GM18511 (cell line): ENCODE data around the gene EPC2.

Experiments
- ATAC-seq: cut with Tn5 transposase; IDR thresholded peaks from one replicate; pipeline ENCODE4 v1.9.1; 2021; ENCODE audit warnings: mild to moderate bottlenecking, moderate library complexity; ENCODE audit not compliant: unreplicated experiment

The EPC2 gene

DNA sequence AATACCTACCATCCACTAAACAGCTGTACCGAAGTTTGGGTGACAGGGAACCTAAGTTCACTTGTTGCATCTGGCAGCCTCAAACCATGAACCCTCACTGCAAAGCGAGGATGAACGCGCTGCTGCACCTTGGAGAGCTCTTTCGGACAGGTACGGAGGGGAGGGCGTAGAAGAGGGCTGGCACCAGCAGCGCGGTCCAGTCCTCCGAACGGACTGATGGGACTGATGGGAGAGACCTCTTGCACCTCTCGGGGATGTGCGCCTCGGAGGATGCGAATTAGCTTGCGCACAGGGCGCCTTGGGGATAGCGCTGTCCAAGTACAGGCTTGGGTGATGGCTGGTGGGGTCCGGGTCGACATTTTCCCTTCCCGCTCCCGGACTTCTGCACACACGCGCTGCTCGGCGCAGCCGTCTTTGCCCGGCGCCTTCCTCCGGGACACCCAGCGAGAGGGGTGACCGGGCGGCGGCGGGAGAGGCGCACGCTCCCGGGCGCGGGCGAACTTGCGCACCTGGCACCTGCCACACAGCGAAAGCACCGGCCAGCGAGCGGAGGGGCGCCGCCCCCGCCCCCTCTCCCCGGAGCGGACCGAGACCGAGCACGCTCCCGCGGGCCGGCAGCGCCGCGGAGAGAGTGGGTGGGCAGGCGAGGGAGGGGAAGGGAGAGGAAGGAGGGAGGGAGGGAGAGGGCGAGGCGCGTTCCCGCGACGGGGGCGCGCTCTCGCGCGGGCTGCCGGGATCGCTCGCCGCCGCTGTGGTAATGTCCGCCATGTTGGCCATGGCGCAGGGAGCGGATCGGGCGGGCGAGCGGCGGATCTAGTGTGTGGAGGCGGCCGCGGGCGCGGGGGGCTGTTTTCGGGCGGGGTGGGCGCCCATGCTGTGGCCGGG, at the start of gene EPC2:
EPC2 (plus strand) TSS at position 754 of the 885 bp plus-strand sequence. CDS start 267 bp downstream, outside the sequence.
- peak; percentile 65 for ATAC-seq

DNA sequence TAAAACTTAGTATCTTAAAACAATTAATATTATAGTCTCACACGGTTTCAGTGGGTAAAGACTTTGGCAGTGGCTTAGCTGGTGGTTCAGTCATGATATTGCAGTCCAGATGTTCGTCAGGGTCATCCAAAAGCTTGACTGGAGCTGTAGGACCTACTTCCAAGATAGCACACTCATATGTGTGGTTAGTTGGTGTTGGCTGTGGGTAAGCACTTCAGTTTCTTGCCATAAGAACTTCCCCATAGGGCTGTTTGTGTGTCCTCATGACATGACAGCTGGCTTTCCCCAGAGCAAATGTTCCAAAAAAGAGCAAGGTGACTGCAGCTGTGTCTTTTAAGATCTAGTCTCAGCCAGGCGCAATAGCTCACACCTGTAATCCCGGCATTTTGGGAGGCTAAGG, 48.5 kb upstream of the EPC2 start:
- no peak for ATAC-seq

GRCh38 chr2:148599109-148599991, 45.2 kb upstream of the EPC2 start:
- ATAC-seq: no peak

DNA sequence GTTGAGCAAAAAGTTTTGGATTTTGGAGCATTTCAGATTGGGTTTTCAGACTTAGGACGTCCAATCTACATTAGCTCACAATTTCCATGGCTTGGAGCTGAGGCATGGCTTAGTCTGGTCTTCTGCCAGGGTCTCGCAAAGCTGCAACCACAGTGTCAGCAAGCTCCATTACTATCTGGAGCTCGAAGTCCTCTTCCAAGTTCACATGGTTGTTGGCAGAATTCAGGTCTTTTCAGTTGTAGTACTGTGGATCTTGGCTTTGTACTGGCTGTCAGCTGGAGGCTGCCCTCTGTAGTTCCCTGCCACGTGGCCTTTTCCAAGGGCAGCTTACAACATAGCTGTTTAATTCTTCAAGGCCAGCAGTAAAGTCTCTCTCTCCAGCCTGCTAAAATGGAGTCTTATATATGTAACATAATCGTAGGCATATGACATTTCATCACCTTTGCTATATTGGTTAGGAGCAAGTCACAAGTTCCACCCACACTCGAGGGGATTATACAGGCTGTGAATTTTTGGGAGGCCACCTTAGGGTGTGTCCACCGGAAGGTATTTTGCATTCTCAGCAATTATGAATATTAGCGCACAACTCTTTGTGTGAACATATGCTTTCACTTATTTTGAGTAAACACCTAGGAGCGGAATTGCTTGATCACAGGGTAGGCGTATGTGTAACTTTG, 41.5 kb upstream of the EPC2 start:
- ATAC-seq: no peak

DNA sequence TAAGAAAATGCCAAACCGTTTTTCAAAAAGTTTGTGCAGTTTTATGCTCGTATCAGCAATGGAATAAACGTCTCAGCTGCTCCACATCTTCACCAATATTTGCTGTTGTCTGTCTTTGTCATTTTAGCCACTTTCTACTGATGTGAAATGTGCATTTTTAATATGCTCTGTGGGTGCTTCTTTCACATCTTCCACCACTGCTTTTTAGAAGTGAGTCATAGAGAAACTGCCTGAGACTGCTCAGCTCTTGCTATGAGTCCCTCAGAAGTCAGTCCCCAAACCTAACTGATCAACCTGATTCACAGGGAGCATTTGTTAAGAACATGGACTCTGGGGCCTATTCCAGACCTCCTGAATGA, 41.0 kb upstream of the EPC2 start:
- peak; percentile 100 for ATAC-seq

DNA sequence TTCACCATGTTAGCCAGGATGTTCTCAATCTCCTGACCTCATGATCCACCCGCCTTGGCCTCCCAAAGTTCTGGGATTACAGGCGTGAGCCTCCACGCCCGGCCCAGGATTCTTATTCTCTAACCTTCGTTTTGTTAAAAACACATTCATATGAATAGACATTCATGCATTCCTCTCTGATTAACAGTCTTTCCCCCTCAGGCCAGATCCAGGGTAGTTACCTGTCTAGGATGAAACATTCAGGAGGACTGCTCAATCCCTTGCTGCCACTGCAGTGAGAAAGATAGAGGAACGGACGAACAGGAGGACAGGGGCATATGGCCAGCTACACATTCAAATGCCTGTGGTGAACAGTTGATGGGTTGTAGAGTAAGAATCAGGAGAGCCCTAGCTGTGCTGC, 39.6 kb upstream of the EPC2 start:
- no peak for ATAC-seq

GRCh38 chr2:148607566-148607965, 37.0 kb upstream of the EPC2 start:
- ATAC-seq: no peak

- ATAC-seq: no peak
Measured at GRCh38 chr2:148613231-148614013, 31.1 kb upstream of the EPC2 start.

DNA sequence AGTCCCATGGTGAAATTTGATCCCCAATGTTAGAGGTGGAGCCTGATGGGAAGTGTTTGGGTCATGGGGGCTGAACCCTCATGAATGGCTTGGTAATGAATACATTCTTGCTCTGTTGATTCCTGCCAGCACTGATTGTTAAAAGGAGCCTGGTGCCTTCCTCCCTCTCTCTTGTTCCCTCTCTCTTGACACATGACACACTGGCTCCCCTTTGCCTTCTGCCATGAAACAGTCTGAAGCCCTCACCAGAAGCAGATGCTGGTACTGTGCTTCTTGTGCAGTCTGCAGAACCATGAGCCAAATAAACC, 30.6 kb upstream of the EPC2 start:
- peak; percentile 38 for ATAC-seq

DNA sequence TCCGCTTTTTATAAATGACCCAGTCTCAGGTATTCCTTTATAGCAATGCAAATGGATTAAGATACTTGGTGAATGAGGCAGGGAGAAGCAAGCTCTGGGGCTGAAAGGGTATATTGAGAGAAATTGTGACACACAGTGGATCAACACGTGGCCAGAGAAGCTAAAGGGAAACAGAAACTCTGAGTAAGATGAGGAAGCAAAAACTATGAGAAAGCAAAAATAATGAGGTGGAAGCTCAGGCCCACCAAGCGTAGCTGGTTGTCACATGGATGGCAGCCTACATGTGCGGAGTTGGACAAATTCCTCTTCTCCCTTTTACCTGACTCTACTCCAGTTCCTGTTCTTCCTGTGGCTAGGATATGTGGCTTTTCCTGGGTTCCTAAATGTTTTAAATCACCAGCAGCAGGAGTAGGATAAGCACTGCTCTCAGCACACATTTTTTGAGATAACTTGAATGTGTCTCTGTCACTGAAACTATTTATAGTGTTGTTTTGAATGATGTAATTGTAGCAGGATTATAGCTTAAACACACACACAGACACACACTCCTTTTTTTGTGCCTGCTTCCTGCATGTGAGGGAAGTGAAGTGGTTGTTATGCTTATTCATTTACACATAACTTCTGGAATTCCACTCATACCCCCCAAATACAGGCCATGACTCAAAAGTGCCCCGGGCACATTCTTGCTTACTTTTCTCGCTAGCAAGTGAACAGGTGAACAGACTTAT, 30.1 kb upstream of the EPC2 start:
- peak; percentile 95 for ATAC-seq

DNA sequence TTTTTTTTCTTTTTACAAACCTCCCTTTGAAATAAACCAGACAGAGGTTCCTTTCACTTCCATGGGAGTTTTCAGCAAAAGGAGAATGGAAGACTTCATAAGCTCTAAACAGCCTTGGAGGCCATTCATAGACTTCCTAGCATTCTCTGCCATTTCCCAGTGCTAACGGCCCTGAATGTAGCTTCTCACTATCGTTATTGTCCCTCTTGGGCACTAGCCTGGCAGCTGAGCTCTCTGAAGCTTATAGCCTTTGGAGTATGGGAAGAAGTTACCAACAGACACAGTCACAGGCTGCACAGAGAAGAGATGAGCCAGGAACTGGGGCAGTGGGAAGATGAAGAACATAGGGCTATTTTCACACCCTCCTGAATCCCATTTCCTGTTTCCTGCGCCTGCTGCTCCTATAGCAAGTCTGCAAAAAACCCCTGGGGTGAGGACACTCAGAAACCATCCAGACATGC, 29.1 kb upstream of the EPC2 start:
- no peak for ATAC-seq

DNA sequence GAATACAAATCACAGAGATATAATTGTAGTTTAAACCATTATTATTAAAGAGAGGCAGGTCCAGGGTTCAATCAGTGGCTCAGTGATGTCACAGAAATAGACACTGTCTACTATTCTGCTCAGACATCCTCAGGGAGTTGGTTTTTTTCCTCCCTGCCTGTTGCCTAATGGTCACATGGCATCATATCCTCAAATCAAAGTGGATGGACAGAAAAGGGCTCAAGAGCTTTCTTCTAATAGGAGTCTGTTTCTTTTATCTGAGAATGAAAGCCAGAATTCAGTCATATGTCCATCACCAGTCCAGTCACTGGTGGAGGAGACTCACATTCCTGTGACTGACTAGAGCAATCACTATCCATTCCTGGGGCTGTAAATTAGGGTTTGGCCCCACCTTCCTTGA, 27.9 kb upstream of the EPC2 start:
- ATAC-seq: no peak

GRCh38 chr2:148617219-148617618, 27.3 kb upstream of the EPC2 start:
- ATAC-seq: no peak

DNA sequence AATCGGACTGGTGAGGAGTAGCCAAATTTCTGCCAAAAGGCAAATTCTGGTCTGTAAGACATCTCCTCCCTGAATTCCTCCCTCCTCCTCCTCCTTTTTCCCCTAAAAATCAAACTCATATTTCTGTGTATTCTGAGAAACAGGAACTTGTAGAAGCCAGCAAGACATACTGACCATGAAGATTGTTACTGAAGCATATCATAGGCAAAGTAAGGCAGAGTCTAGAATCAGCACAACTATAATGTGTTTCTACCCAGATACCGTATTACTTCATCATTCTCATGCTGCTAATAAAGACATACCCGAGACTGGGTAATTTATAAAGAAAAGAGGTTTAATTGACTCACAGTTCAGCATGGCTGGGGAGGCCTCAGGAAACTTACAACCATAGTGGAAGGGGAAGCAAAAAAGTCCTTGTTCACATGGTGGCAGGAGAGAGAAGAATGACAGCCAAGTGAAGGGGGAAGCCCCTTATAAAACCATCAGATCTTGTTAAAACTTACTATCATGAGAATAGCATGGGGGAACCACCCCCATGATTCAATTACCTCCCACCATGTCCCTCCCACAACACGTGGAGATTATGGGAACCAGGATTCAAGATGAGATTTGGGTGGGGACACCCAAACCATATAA, 24.9 kb upstream of the EPC2 start:
- ATAC-seq: no peak

- no peak for ATAC-seq
Measured at GRCh38 chr2:148622366-148622765, 22.2 kb upstream of the EPC2 start.

- no peak for ATAC-seq
Measured at GRCh38 chr2:148623086-148623485, 21.5 kb upstream of the EPC2 start.

DNA sequence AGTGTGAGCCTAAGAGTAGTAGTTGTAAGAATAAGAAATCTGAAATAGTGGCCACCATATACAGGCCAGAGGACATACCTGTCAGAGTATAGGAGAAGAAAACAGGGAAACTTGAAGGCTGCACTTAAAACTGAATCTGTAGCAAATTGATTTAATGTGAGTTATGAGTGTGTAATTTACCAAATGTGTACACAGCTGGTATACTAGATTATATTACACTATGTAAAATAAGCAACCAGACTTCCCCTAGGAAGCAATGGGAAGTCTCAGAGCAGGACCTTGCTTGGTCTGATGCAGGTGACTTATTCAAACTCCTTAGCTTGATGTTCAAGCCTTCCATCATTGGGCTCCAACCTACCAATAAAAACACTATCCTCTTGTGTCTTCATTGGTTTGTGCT, 17.3 kb upstream of the EPC2 start:
- ATAC-seq: no peak

GRCh38 chr2:148634749-148635148, 9.8 kb upstream of the EPC2 start:
- no peak for ATAC-seq

- ATAC-seq: no peak
Measured at GRCh38 chr2:148638543-148638942, 6.0 kb upstream of the EPC2 start.

- no peak for ATAC-seq
Measured at GRCh38 chr2:148640767-148641166, 3.8 kb upstream of the EPC2 start.
